ENCODE results near the gene ELP4. TPM values are rescaled to one million over a fixed set of nuclear protein-coding genes. Genes with fewer than 3 reads are reported as not detected.
A peak's percentile ranks its signal among the peaks of the same experiment; 100 is the strongest.

Gene ELP4
- total RNA-seq, 4 donors from 2014 or later = 8.8 to 23.6 (median 13.5) TPM

GRCh38 chr11:31770011-31770700, 260.6 kb downstream of the ELP4 start:
- H3K27ac ChIP-seq = no peak overlapping the region
- peaks cover 15 to 22% of the 10 kb centered on the region in 2 donors for H3K4me1 ChIP-seq
- in situ Hi-C loops (cut with MboI; ENCODE audit: low sequenced_read_pairs in 4 of 4) (no loop called here), intact Hi-C loops (cut with DNase I; ENCODE audit: low total_unique reads) (no loop called here)
- no peak overlapping the region for H3K4me3 ChIP-seq
- no peak for DNase-seq
- TF ChIP-seq, protein P1, sequence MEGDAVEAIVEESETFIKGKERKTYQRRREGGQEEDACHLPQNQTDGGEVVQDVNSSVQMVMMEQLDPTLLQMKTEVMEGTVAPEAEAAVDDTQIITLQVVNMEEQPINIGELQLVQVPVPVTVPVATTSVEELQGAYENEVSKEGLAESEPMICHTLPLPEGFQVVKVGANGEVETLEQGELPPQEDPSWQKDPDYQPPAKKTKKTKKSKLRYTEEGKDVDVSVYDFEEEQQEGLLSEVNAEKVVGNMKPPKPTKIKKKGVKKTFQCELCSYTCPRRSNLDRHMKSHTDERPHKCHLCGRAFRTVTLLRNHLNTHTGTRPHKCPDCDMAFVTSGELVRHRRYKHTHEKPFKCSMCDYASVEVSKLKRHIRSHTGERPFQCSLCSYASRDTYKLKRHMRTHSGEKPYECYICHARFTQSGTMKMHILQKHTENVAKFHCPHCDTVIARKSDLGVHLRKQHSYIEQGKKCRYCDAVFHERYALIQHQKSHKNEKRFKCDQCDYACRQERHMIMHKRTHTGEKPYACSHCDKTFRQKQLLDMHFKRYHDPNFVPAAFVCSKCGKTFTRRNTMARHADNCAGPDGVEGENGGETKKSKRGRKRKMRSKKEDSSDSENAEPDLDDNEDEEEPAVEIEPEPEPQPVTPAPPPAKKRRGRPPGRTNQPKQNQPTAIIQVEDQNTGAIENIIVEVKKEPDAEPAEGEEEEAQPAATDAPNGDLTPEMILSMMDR (IDR thresholded peaks at IDR 0.05 in 4 of 5, conservative IDR thresholded peaks at IDR 0.05 in 1 of 5) = no peak
- TF ChIP-seq POLR2A (IDR thresholded peaks at IDR 0.05) = no peak
- no peaks in the 10 kb centered on the region for H3K9me3 ChIP-seq
- no peaks in the 10 kb centered on the region for H3K27me3 ChIP-seq
- no peaks in the 10 kb centered on the region for H3K36me3 ChIP-seq
- ATAC-seq = no peak

DNA sequence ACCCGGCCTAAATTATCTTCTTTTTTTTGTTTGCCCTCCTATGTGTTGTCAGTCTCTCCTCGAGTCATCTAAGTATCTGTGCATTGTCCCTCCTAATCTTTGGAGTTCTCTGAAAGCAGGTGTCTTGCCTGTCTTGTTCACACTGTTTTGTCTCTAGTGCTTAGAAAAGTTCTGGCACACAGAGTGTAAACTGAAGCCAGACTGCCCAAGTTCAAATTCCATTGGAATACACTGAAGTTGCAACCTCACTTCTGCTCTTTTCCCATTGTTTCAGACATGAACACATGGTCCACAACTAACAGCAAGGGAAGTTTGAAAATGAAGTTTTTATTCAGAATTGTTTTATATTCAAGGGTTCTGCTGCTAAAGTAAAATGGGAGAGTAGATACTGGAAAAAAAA, 262.8 kb downstream of the ELP4 start:
- Histone ChIP-seq H3K27me3 (no peaks in the 10 kb centered on the region), H3K9me3 (no peaks in the 10 kb centered on the region), H3K4me1 (peaks cover 15 to 22% of the 10 kb centered on the region in 2 donors), H3K36me3 (no peaks in the 10 kb centered on the region), H3K27ac (no peak overlapping the region), H3K4me3 (no peak overlapping the region)
- DNase-seq (no peak), ATAC-seq (no peak)
- in situ Hi-C loops (cut with MboI; ENCODE audit: low sequenced_read_pairs in 4 of 4) = no loop called here
- no peak for TF ChIP-seq POLR2A (IDR thresholded peaks at IDR 0.05)
- TF ChIP-seq, protein P1 (IDR thresholded peaks at IDR 0.05 in 4 of 5, conservative IDR thresholded peaks at IDR 0.05 in 1 of 5) = no peak
- intact Hi-C loops (cut with DNase I; ENCODE audit: low total_unique reads) = no loop called here

GRCh38 chr11:31779374-31779791, 269.8 kb downstream of the ELP4 start:
- in situ Hi-C loops (cut with MboI; ENCODE audit: low sequenced_read_pairs in 4 of 4) = no loop called here
- DNase-seq = no peak
- no peaks in the 10 kb centered on the region for H3K9me3 ChIP-seq
- H3K4me3 ChIP-seq = no peak overlapping the region
- ATAC-seq = peak; percentile 84 to 90
- intact Hi-C loops (cut with DNase I; ENCODE audit: low total_unique reads) = no loop called here
- TF ChIP-seq, protein P1 (IDR thresholded peaks at IDR 0.05 in 4 of 5, conservative IDR thresholded peaks at IDR 0.05 in 1 of 5) = no peak
- H3K27me3 ChIP-seq = no peaks in the 10 kb centered on the region
- peaks cover 8 to 14% of the 10 kb centered on the region in 2 donors for H3K4me1 ChIP-seq
- no peaks in the 10 kb centered on the region for H3K36me3 ChIP-seq
- H3K27ac ChIP-seq = peak overlapping the region in 3 of 4 donors; percentile 31 to 37 (median 33)

DNA sequence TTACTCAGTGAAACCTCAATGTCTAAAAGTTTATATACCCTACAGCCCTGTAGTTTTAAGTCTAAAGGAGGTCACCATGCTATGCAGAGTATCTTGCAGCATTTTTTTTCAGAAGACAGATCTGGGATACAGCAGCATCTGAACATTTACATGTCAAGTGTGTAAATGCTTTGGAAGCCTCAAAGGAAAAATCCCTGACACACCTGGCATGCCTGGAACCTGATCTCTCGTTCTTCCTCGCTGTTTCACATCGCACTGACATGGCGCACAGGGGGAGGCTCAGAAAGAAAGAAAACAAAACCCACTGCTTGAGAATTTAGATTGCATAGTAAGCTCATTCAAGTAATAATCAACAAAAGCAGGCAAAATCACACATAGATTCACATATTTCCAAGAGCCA, 270.5 kb downstream of the ELP4 start:
- H3K4me1 ChIP-seq = peaks cover 8 to 14% of the 10 kb centered on the region in 2 donors
- DNase-seq (no peak), ATAC-seq (no peak)
- H3K27me3 ChIP-seq = no peaks in the 10 kb centered on the region
- no peaks in the 10 kb centered on the region for H3K9me3 ChIP-seq
- no peak overlapping the region for H3K4me3 ChIP-seq
- no peak overlapping the region for H3K27ac ChIP-seq
- in situ Hi-C loops (cut with MboI; ENCODE audit: low sequenced_read_pairs in 4 of 4) = no loop called here
- TF ChIP-seq, protein P1 (IDR thresholded peaks at IDR 0.05 in 4 of 5, conservative IDR thresholded peaks at IDR 0.05 in 1 of 5) = no peak
- TF ChIP-seq POLR2A (IDR thresholded peaks at IDR 0.05) = no peak
- intact Hi-C loops (cut with DNase I; ENCODE audit: low total_unique reads) = no loop called here
- no peaks in the 10 kb centered on the region for H3K36me3 ChIP-seq
